Thyroid gland (tissue), 4 donors: Measurements from ENCODE around the gene LCN15.
"Not testable (repeated sequence)": the region's sequence is repeated elsewhere in the genome, so short reads cannot be mapped to it uniquely, and the experiment has no call there.

Experiments used
- CTCF ChIP-seq, 6 experiments: fragments of 200-600 bp in 3 of 6; fragments of 450-650 bp in 3 of 6; sonication (generic) in 3 of 6; IDR thresholded peaks; one replicate each; pipeline ENCODE4 v1.5.1; 2016 to 2019; ENCODE audit warnings: antibody characterized with exemption in 6 of 6, mild to moderate bottlenecking in 2 of 6, inconsistent platforms in 1 of 6, moderate library complexity in 1 of 6
- POLR2A ChIP-seq, 2 donors: fragments of 450-650 bp; IDR thresholded peaks; one replicate each; pipeline ENCODE4 v1.6.1; 2017; ENCODE audit warnings: antibody characterized with exemption in 2 of 2, mild to moderate bottlenecking in 2 of 2, moderate library complexity in 1 of 2

GRCh38 chr9:136788644-136789522, 24.6 kb upstream of the LCN15 start:
- not testable (repeated sequence) for TF ChIP-seq CTCF, POLR2A (IDR thresholded peaks at IDR 0.05)
